Measurements from ENCODE around the gene PLEKHA7. TPM values are rescaled to one million over a fixed set of nuclear protein-coding genes. Genes with fewer than 3 reads are reported as not detected.

Gene PLEKHA7
- total and polyA plus RNA-seq, 2 of the 13 experiments (the other 11 are each of a cell fraction or from before 2014, with no cell fraction given): 17.5 to 18.7 TPM

GRCh38 chr11:16812274-16812673, 201.9 kb downstream of the PLEKHA7 start (continued):
- TF ChIP-seq ZNF260 (CRISPR knock-in tag; IDR thresholded peaks at IDR 0.05; ENCODE audit: borderline replicate concordance, low read depth) (no peak), SOX13 (IDR thresholded peaks at IDR 0.05) (no peak), SOX13 (CRISPR knock-in tag; conservative IDR thresholded peaks at IDR 0.05 in 1 of 2, IDR thresholded peaks at IDR 0.05 in 1 of 2) (peak in 1 of 2 experiments; percentile 54; a peak in 2 of 4 replicates), XRCC5 (optimal IDR thresholded peaks at IDR 0.05; ENCODE audit: low read length) (peak; percentile 44), RERE (CRISPR knock-in tag; IDR thresholded peaks at IDR 0.05; ENCODE audit: low read depth) (no peak), ASH2L (IDR thresholded peaks at IDR 0.05; ENCODE audit: insufficient read length, low read depth, low read length) (no peak), ZNF639 (CRISPR knock-in tag; conservative IDR thresholded peaks at IDR 0.05) (no peak), HOXA7 (CRISPR knock-in tag; IDR thresholded peaks at IDR 0.05) (no peak), ZNF781 (CRISPR knock-in tag; IDR thresholded peaks at IDR 0.05; ENCODE audit: borderline replicate concordance, not compliant biosample characterization) (no peak), PRDM4 (CRISPR knock-in tag; IDR thresholded peaks at IDR 0.05; ENCODE audit: borderline replicate concordance) (no peak), SALL2 (CRISPR knock-in tag; IDR thresholded peaks at IDR 0.05) (no peak), ZNF646 (CRISPR knock-in tag; IDR thresholded peaks at IDR 0.05) (no peak)
